ENCODE data around the gene PTPRN2.

Gene PTPRN2

GRCh38 chr7:157827045-157827862, 760.4 kb downstream of the PTPRN2 start:
- TF ChIP-seq CTCF (conservative IDR thresholded peaks at IDR 0.05; ENCODE audit: low read depth, low read length), result no peak
- no peak for DNase-seq (ENCODE audit: low read depth)
- H3K4me3 ChIP-seq (ENCODE audit: low read depth, low read length), result no peak overlapping the region

- no peak for DNase-seq (ENCODE audit: low read depth)
- TF ChIP-seq CTCF (conservative IDR thresholded peaks at IDR 0.05; ENCODE audit: low read depth, low read length), result no peak
- no peak overlapping the region for H3K4me3 ChIP-seq (ENCODE audit: low read depth, low read length)
Measured at GRCh38 chr7:157826566-157826965, 761.1 kb downstream of the PTPRN2 start.

DNA sequence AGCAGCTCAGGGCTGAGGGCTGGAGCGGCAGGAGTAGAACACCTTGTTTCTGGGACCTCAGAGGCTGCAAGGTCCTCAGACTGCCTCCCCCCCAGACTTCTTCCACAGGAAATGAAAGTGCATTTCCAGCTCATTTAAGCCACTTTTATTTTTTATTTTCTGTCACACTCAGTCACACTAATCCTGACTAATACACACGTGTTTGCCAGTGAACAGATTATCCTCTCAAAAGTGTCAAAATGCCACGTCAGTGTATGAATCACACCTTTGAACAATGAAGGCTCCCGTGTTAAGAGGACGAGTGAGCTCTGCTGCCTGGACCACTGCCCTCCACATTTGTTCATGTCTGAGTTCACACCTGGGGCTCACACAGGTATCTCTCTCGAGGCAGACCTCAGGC, 762.3 kb downstream of the PTPRN2 start:
- no peak overlapping the region for H3K4me3 ChIP-seq (ENCODE audit: low read depth, low read length)
- no peak for TF ChIP-seq CTCF (conservative IDR thresholded peaks at IDR 0.05; ENCODE audit: low read depth, low read length)
- no peak for DNase-seq (ENCODE audit: low read depth)

DNA sequence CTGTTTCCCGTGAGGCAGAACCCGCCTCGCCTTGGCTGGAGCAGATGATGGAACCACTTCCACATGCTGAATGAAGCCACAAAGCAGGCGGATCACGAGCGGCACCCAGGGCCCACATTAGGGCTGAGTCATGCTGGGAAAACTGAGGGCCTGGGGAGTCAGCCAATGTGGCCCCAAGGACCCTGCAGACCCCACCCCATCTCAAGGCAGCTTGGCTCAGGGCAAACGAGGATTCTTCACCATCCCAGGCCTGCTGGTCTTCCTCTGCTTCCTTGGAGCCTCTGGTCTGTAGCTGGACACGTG, 762.9 kb downstream of the PTPRN2 start:
- no peak for TF ChIP-seq CTCF (conservative IDR thresholded peaks at IDR 0.05; ENCODE audit: low read depth, low read length)
- no peak for DNase-seq (ENCODE audit: low read depth)
- no peak overlapping the region for H3K4me3 ChIP-seq (ENCODE audit: low read depth, low read length)

GRCh38 chr7:157824011-157824818, 763.4 kb downstream of the PTPRN2 start:
- H3K4me3 ChIP-seq (ENCODE audit: low read depth, low read length), result no peak overlapping the region
- TF ChIP-seq CTCF (conservative IDR thresholded peaks at IDR 0.05; ENCODE audit: low read depth, low read length), result no peak
- DNase-seq (ENCODE audit: low read depth), result no peak

DNA sequence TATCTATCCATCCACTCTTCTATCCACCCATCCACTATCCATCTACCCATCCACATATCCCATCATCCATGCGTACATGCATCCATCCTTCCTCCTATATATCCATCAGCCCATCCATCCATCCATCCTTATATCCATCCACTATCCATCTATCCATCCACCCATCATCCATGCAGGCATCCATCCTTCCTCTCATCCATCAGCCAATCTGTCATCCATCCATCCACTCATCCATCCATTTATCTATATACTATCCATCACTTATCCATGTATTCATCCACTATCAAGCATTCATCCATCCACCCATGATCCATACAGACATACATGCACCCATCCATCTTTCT, 765.0 kb downstream of the PTPRN2 start:
- no peak for TF ChIP-seq CTCF (conservative IDR thresholded peaks at IDR 0.05; ENCODE audit: low read depth, low read length)
- no peak overlapping the region for H3K4me3 ChIP-seq (ENCODE audit: low read depth, low read length)
- no peak for DNase-seq (ENCODE audit: low read depth)

All from choroid plexus epithelial cell (primary cell).